ENCODE measurements around the gene TAPBP. TPM values are rescaled to one million over a fixed set of nuclear protein-coding genes. Genes with fewer than 3 reads are reported as not detected.
A peak's percentile ranks its signal among the peaks of the same experiment; 100 is the strongest.

Gene TAPBP
- total and polyA plus RNA-seq, 2 of the 8 experiments (the other 6 are each of a cell fraction or from before 2014, with no cell fraction given), result 24.5 to 35.4 TPM

- Histone ChIP-seq H3K36me3 (ENCODE audit: control insufficient read depth in 2 of 4, insufficient read depth in 4 of 4, low read length in 3 of 4) (peaks cover 0 to 4% (median under 1%) of the 10 kb centered on the region in 4 experiments; a peak in 5 of 8 replicates), H3K23me2 (ENCODE audit: low read depth, low read length) (peaks cover 16% of the 10 kb centered on the region), H3K14ac (ENCODE audit: insufficient read length) (no peak within 1 kb of the TSS), H2BK120ac (replicated peaks; ENCODE audit: low read depth, low read length) (peak within 1 kb of the TSS; percentile 19), H2BK15ac (ENCODE audit: low read length) (peak within 1 kb of the TSS; percentile 81; the same call in 1 of the 2 replicates), H2BK5ac (ENCODE audit: low read depth, low read length) (peak within 1 kb of the TSS; percentile 95), H3K18ac (ENCODE audit: extremely low read depth, low read length) (peak within 1 kb of the TSS; percentile 95), H2AK5ac (ENCODE audit: low read depth, low read length) (no peak within 1 kb of the TSS), H4K20me1 (replicated peaks in 1 of 2; ENCODE audit: control insufficient read depth in 1 of 2, insufficient read depth in 2 of 2, low read length in 2 of 2) (peaks cover 0 to 5% of the 10 kb centered on the region in 2 experiments), H2BK12ac (ENCODE audit: low read depth, low read length) (0 out of 2 replicates have a peak within 1 kb of the TSS, but pooled peaks have one; percentile 39), H3K4me1 (replicated peaks in 1 of 4; ENCODE audit: control insufficient read depth in 3 of 4, insufficient read depth in 4 of 4, low read length in 3 of 4) (peaks cover 0 to 6% (median 4%) of the 10 kb centered on the region in 4 experiments; a peak in 6 of 7 replicates), H3K9me3 (ENCODE audit: insufficient read depth in 2 of 2, low read depth in 1 of 2, low read length in 1 of 2) (no peaks in the 10 kb centered on the region), H4K8ac (ENCODE audit: extremely low read depth, insufficient read depth, low read length) (peak within 1 kb of the TSS; percentile 74; the same call in 1 of the 2 replicates), H3K23ac (ENCODE audit: insufficient read length) (no peak within 1 kb of the TSS), H3K4me3 (ENCODE audit: extremely low read depth in 1 of 4, insufficient read depth in 2 of 4, low read depth in 3 of 4, low read length in 4 of 4) (peak within 1 kb of the TSS; percentile 76 to 99 (median 94)), H2AFZ (ENCODE audit: low read length) (peak within 1 kb of the TSS; percentile 77; the same call in 1 of the 2 replicates), H4K91ac (replicated peaks; ENCODE audit: insufficient read length, low read length) (peak within 1 kb of the TSS; percentile 50), H3K4ac (replicated peaks; ENCODE audit: insufficient read length, low read depth, low read length) (peak within 1 kb of the TSS; percentile 80), H3K79me2 (ENCODE audit: control insufficient read depth in 1 of 2, insufficient read depth in 2 of 2, low read length in 2 of 2) (peaks cover 0 to 25% of the 10 kb centered on the region in 2 experiments; a peak in 2 of 4 replicates), H3K79me1 (ENCODE audit: low read depth, low read length) (peaks cover 9% of the 10 kb centered on the region; the same call in 1 of the 2 replicates), H4K5ac (ENCODE audit: insufficient read length, low read depth, low read length) (peak within 1 kb of the TSS; percentile 93), H3K27me3 (replicated peaks in 1 of 4; ENCODE audit: control insufficient read depth in 3 of 4, extremely low read depth in 1 of 4, insufficient read depth in 3 of 4, low read length in 3 of 4) (no peaks in the 10 kb centered on the region), H2BK20ac (ENCODE audit: low read length) (no peak within 1 kb of the TSS), H3K9ac (replicated peaks in 1 of 4; ENCODE audit: extremely low read depth in 1 of 4, low read depth in 3 of 4, low read length in 3 of 4) (peak within 1 kb of the TSS; percentile 63 to 91 (median 76)), H3K56ac (replicated peaks; ENCODE audit: insufficient read length, low read depth, low read length) (peak within 1 kb of the TSS; percentile 87), H3K27ac (ENCODE audit: low read depth, low read length) (peak within 1 kb of the TSS; percentile 81), H3K4me2 (ENCODE audit: insufficient read depth in 1 of 2, low read depth in 2 of 2, low read length in 2 of 2) (peak within 1 kb of the TSS; percentile 34 to 98)
- FAIRE-seq, result no peak
- DNase-seq (ENCODE audit: low read depth in 1 of 2, low spot score in 2 of 2), result no peak
- ChIA-PET CTCF (ENCODE audit: partially characterized antibody) (interaction anchor here (0.8 to 6.2 kb wide), 11 partner anchors 9 to 92 kb away, joined by 3 to 77 read pairs (median 4); partner anchors contain the start of genes B3GALT4, PFDN6, RPS18 and TAPBP), POLR2A (ENCODE audit: partially characterized antibody) (interaction anchor here (0.7 to 16.7 kb wide), 19 partner anchors 10 to 330 kb away, joined by 3 to 337 read pairs (median 5); partner anchors contain the start of genes B3GALT4, COL11A2, PFDN6 and RPS18)
- TF ChIP-seq ATF2 (IDR thresholded peaks at IDR 0.05; ENCODE audit: low read length) (no peak), RBBP5 (IDR thresholded peaks at IDR 0.05; ENCODE audit: borderline replicate concordance, low read depth, low read length) (no peak), RNF2 (IDR thresholded peaks at IDR 0.05; ENCODE audit: borderline replicate concordance, low read depth, low read length, missing control alignments, poor library complexity, severe bottlenecking) (no peak), CHD1 (IDR thresholded peaks at IDR 0.05; ENCODE audit: low read depth, low read length) (no peak), KDM4A (IDR thresholded peaks at IDR 0.05; ENCODE audit: low read depth, low read length, severe bottlenecking) (peak; percentile 22), SIX5 (IDR thresholded peaks at IDR 0.05; ENCODE audit: low read depth, low read length) (no peak)
- WGBS, 2 experiments (ENCODE audit: extremely low coverage in 1 of 2, insufficient coverage in 1 of 2, insufficient read length in 1 of 2, insufficient replicate concordance in 2 of 2, low coverage in 1 of 2, low lambda C conversion rate in 2 of 2, missing lambda C conversion rate in 1 of 2), result 0% methylated on average over 4 of the region's 34 CpGs; no CpG with 5 or more reads in 1 of the 2 experiments
Observed at GRCh38 chr6:33298773-33299236, 15.1 kb downstream of the TAPBP start, which contains the start of gene RGL2. Gene RGL2 (minus strand): TSS chr6:33298942. CDS start chr6:33298610, 332 bp downstream.

Data from H1 (cell line).